HCT116 (cell line): ENCODE results near the gene ZFP57.

Source experiments
- ATF3 ChIP-seq: IDR thresholded peaks from 2 replicates; pipeline ENCODE4 v1.6.1; 2012
- CTCF ChIP-seq, 3 experiments: fragments of 200-600 bp in 1 of 3; sonication (generic) in 1 of 3; IDR thresholded peaks in 2 of 3; conservative IDR thresholded peaks in 1 of 3; 2 replicates each; pipeline ENCODE4 v1.5.1; 2012 to 2017; ENCODE audit warnings: low read depth in 2 of 3, low read length in 2 of 3, antibody characterized with exemption in 1 of 3, borderline replicate concordance in 1 of 3, control low read depth in 1 of 3, mild to moderate bottlenecking in 1 of 3, mixed read lengths in 1 of 3, mixed run types in 1 of 3, moderate library complexity in 1 of 3; ENCODE audit not compliant: insufficient read depth in 1 of 3
- EGR1 ChIP-seq: IDR thresholded peaks from 2 replicates; pipeline ENCODE4 v1.6.1; 2012; ENCODE audit warnings: low read depth
- EZH2 ChIP-seq: fragments of 200-600 bp; sonication (generic); IDR thresholded peaks from 2 replicates; pipeline ENCODE4 v1.6.1; 2017; ENCODE audit warnings: antibody characterized with exemption, mixed run types
- EZH2phosphoT487 ChIP-seq: fragments of 200-600 bp; IDR thresholded peaks from 2 replicates; pipeline ENCODE4 v1.6.1; 2018; ENCODE audit warnings: antibody characterized with exemption, borderline replicate concordance
- JUND ChIP-seq: IDR thresholded peaks from 2 replicates; pipeline ENCODE4 v1.6.1; 2012
- POLR2A ChIP-seq: IDR thresholded peaks from 2 replicates; pipeline ENCODE4 v1.7.0; 2011; ENCODE audit warnings: borderline replicate concordance; ENCODE audit not compliant: insufficient read depth, insufficient read length; ENCODE audit errors: extremely low read depth
- REST ChIP-seq: IDR thresholded peaks from 2 replicates; pipeline ENCODE4 v1.6.1; 2012; ENCODE audit warnings: low read depth
- TCF7L2 ChIP-seq: IDR thresholded peaks from 2 replicates; pipeline ENCODE4 v1.7.0; 2011; ENCODE audit warnings: borderline replicate concordance, inconsistent platforms; ENCODE audit not compliant: insufficient read depth, insufficient read length; ENCODE audit errors: extremely low read depth

- TF ChIP-seq TCF7L2, result no peak
- TF ChIP-seq CTCF (IDR thresholded peaks at IDR 0.05 in 2 of 3, conservative IDR thresholded peaks at IDR 0.05 in 1 of 3; ENCODE audit: borderline replicate concordance in 1 of 3, insufficient read depth in 1 of 3, low read depth in 2 of 3, low read length in 2 of 3), result no peak
- no peak for TF ChIP-seq EZH2phosphoT487
- TF ChIP-seq EZH2, result no peak
- no peak for TF ChIP-seq REST
- no peak for TF ChIP-seq POLR2A
- TF ChIP-seq JUND, result no peak
- TF ChIP-seq ATF3, result no peak
- no peak for TF ChIP-seq EGR1
Measured at GRCh38 chr6:29709188-29709587, 28.2 kb upstream of the ZFP57 start.
